H9 (cell line): ENCODE results near the gene TNFSF13B. TPM values are rescaled to one million over a fixed set of nuclear protein-coding genes. Genes with fewer than 3 reads are reported as not detected.

Experiments used
- DNase-seq: peaks from one replicate; pipeline ENCODE4 v3.0.0-alpha.2; 2017
- H2AFZ ChIP-seq: one replicate; pipeline ENCODE4 v1.6.1; 2013; ENCODE audit warnings: mild to moderate bottlenecking, low read length, control low read depth, moderate library complexity
- H2AK5ac ChIP-seq: 2 replicates; pipeline ENCODE4 v1.6.1; 2013; ENCODE audit warnings: low read length, control low read depth, mixed read lengths; ENCODE audit not compliant: insufficient read length
- H2BK120ac ChIP-seq: one replicate; pipeline ENCODE4 v1.6.1; 2013; ENCODE audit warnings: low read depth, mild to moderate bottlenecking, low read length, control low read depth, inconsistent platforms; ENCODE audit not compliant: poor library complexity, severe bottlenecking
- H2BK12ac ChIP-seq: 2 replicates; pipeline ENCODE4 v1.6.1; 2013; ENCODE audit warnings: low read length, control low read depth, mixed read lengths, low read depth; ENCODE audit not compliant: insufficient read length
- H2BK15ac ChIP-seq: 2 replicates; pipeline ENCODE4 v1.6.1; 2013; ENCODE audit warnings: low read depth, low read length, control low read depth
- H2BK20ac ChIP-seq: one replicate; pipeline ENCODE4 v1.6.1; 2013; ENCODE audit warnings: low read depth, mild to moderate bottlenecking, low read length, control low read depth, inconsistent platforms; ENCODE audit not compliant: poor library complexity, severe bottlenecking
- H2BK5ac ChIP-seq: 2 replicates; pipeline ENCODE4 v1.6.1; 2013; ENCODE audit warnings: low read length, control low read depth, mixed read lengths; ENCODE audit not compliant: insufficient read length
- H3K14ac ChIP-seq: 2 replicates; pipeline ENCODE4 v1.6.1; 2013; ENCODE audit warnings: low read length, control low read depth; ENCODE audit not compliant: insufficient read depth
- H3K18ac ChIP-seq: 2 replicates; pipeline ENCODE4 v1.6.1; 2013; ENCODE audit warnings: low read depth, mild to moderate bottlenecking, mixed read lengths, low read length, control low read depth; ENCODE audit not compliant: insufficient read length
- H3K23ac ChIP-seq: 2 replicates; pipeline ENCODE4 v1.6.1; 2013; ENCODE audit warnings: low read length, control low read depth, mixed read lengths, low read depth; ENCODE audit not compliant: insufficient read length
- H3K23me2 ChIP-seq: 2 replicates; pipeline ENCODE4 v1.6.1; 2013; ENCODE audit warnings: low read depth, mild to moderate bottlenecking, mixed read lengths, low read length, control low read depth; ENCODE audit not compliant: insufficient read length, poor library complexity, severe bottlenecking
- H3K27ac ChIP-seq: 2 replicates; pipeline ENCODE4 v1.5.1; 2013; ENCODE audit warnings: low read length, control low read depth, mixed read lengths, low read depth; ENCODE audit not compliant: insufficient read length
- H3K27me3 ChIP-seq: 2 replicates; pipeline ENCODE4 v1.6.1; 2013; ENCODE audit warnings: low read length, control low read depth, inconsistent platforms; ENCODE audit not compliant: insufficient read depth
- H3K4ac ChIP-seq: 2 replicates; pipeline ENCODE4 v1.6.1; 2013; ENCODE audit warnings: low read depth, mild to moderate bottlenecking, control low read depth, inconsistent platforms, low read length, moderate library complexity
- H3K4me1 ChIP-seq: 2 replicates; pipeline ENCODE4 v1.6.1; 2013; ENCODE audit warnings: low read length, control low read depth, inconsistent platforms; ENCODE audit not compliant: insufficient read depth
- H3K4me2 ChIP-seq: 2 replicates; pipeline ENCODE4 v1.6.1; 2013; ENCODE audit warnings: low read length, control low read depth, mixed read lengths; ENCODE audit not compliant: insufficient read length, insufficient read depth
- H3K56ac ChIP-seq: 2 replicates; pipeline ENCODE4 v1.6.1; 2013; ENCODE audit warnings: low read depth, mild to moderate bottlenecking, mixed read lengths, low read length, control low read depth; ENCODE audit not compliant: insufficient read length
- H3K79me1 ChIP-seq: 2 replicates; pipeline ENCODE4 v1.6.1; 2013; ENCODE audit warnings: low read depth, mild to moderate bottlenecking, moderate library complexity, low read length, control low read depth, inconsistent platforms; ENCODE audit not compliant: insufficient read depth, poor library complexity, severe bottlenecking
- H3K79me2 ChIP-seq: 2 replicates; pipeline ENCODE4 v1.6.1; 2013; ENCODE audit warnings: low read length, control low read depth, inconsistent platforms; ENCODE audit not compliant: insufficient read depth
- H3K9ac ChIP-seq: 2 replicates; pipeline ENCODE4 v1.6.1; 2013; ENCODE audit warnings: low read length, control low read depth, mixed read lengths; ENCODE audit not compliant: insufficient read length; ENCODE audit errors: extremely low read depth
- H3K9me3 ChIP-seq: one replicate; pipeline ENCODE4 v1.6.1; 2013; ENCODE audit warnings: low read depth, low read length, inconsistent platforms; ENCODE audit not compliant: control insufficient read depth
- H3T11ph ChIP-seq: one replicate; pipeline ENCODE4 v1.6.1; 2013; ENCODE audit warnings: mild to moderate bottlenecking, low read length, control low read depth, inconsistent platforms
- H4K20me1 ChIP-seq: one replicate; pipeline ENCODE4 v1.6.1; 2013; ENCODE audit not compliant: control insufficient read depth, insufficient read length, insufficient read depth
- H4K5ac ChIP-seq: 2 replicates; pipeline ENCODE4 v1.6.1; 2013; ENCODE audit warnings: low read depth, mild to moderate bottlenecking, mixed read lengths, low read length, control low read depth; ENCODE audit not compliant: insufficient read length
- H4K8ac ChIP-seq: replicated peaks from 2 replicates; pipeline ENCODE4 v1.6.1; 2013; ENCODE audit warnings: low read length, control low read depth, mixed read lengths, low read depth; ENCODE audit not compliant: insufficient read length
- H4K91ac ChIP-seq: 2 replicates; pipeline ENCODE4 v1.6.1; 2013; ENCODE audit warnings: low read depth, mild to moderate bottlenecking, moderate library complexity, mixed read lengths, low read length, control low read depth; ENCODE audit not compliant: insufficient read length
- H3K27ac Mint-ChIP-seq, 3 experiments: 2 replicates in 2 of 3; 3 replicates in 1 of 3; pipeline ENCODE4 v1.8.0; 2020 to 2021; ENCODE audit warnings: mixed read lengths in 3 of 3, mild to moderate bottlenecking in 1 of 3, moderate library complexity in 1 of 3
- H3K27me3 Mint-ChIP-seq: 2 replicates; pipeline ENCODE4 v1.8.0; 2021; ENCODE audit warnings: low read depth, mild to moderate bottlenecking, moderate library complexity, mixed read lengths
- H3K36me3 Mint-ChIP-seq, 3 experiments: 2 replicates in 2 of 3; 3 replicates in 1 of 3; pipeline ENCODE4 v1.8.0; 2020 to 2021; ENCODE audit warnings: low read depth in 3 of 3, mixed read lengths in 3 of 3; ENCODE audit not compliant: insufficient read depth in 1 of 3
- H3K4me1 Mint-ChIP-seq, 2 experiments: 2 replicates each; pipeline ENCODE4 v1.8.0; 2020; ENCODE audit warnings: mixed read lengths in 2 of 2
- H3K4me3 Mint-ChIP-seq, 2 experiments: 2 replicates in 1 of 2; 3 replicates in 1 of 2; pipeline ENCODE4 v1.8.0; 2020 to 2021; ENCODE audit warnings: mild to moderate bottlenecking in 2 of 2, mixed read lengths in 2 of 2, moderate library complexity in 1 of 2
- H3K9me3 Mint-ChIP-seq, 2 experiments: 2 replicates in 1 of 2; 3 replicates in 1 of 2; pipeline ENCODE4 v1.8.0; 2020; ENCODE audit warnings: mild to moderate bottlenecking in 2 of 2, mixed read lengths in 2 of 2, moderate library complexity in 1 of 2
- WGBS: extraction: QIAGEN DNeasy Blood & Tissue Kit; methylation state at CpG from one replicate; pipeline ENCODE4 v1.1.7; 2013; ENCODE audit warnings: missing lambda C conversion rate, low lambda C conversion rate, mixed read lengths; ENCODE audit not compliant: insufficient read length; ENCODE audit errors: extremely low coverage; 5-methylcytosine and 5-hydroxymethylcytosine counted together
- total RNA-seq: library from RNA; stranded (reverse); gene quantifications from 2 replicates; pipeline ENCODE4 v1.2.1, GENCODE V29; 2021
- TF ChIP-seq, protein P1 (sequence below): fragments of 200-600 bp; sonication (generic); conservative IDR thresholded peaks from 3 replicates; pipeline ENCODE4 v1.8.0; 2021; ENCODE audit warnings: antibody characterized with exemption, mild to moderate bottlenecking

TNFSF13B gene
- total RNA-seq, 1 experiment from 2014 or later, result 0.31 TPM

GRCh38 chr13:108316413-108316812 lies 46.9 kb downstream of the TNFSF13B start:
- Histone ChIP-seq H2AK5ac (no peak overlapping the region), H4K5ac (no peak overlapping the region), H3K79me2 (no peaks in the 10 kb centered on the region), H3K23ac (no peak overlapping the region), H4K8ac (no peak overlapping the region), H3T11ph (no peak overlapping the region), H3K4me2 (no peak overlapping the region), H3K14ac (no peak overlapping the region; the same call in 1 of the 2 replicates), H3K4me1 (no peaks in the 10 kb centered on the region), H3K23me2 (no peaks in the 10 kb centered on the region), H3K9ac (no peak overlapping the region), H2AFZ (no peak overlapping the region), H3K4ac (no peak overlapping the region), H2BK15ac (no peak overlapping the region), H2BK20ac (no peak overlapping the region), H2BK12ac (no peak overlapping the region), H2BK120ac (no peak overlapping the region), H3K18ac (no peak overlapping the region), H3K9me3 (no peaks in the 10 kb centered on the region), H3K56ac (no peak overlapping the region), H3K27me3 (no peaks in the 10 kb centered on the region), H3K27ac (no peak overlapping the region), H3K79me1 (no peaks in the 10 kb centered on the region), H4K91ac (no peak overlapping the region), H4K20me1 (no peaks in the 10 kb centered on the region), H2BK5ac (no peak overlapping the region)
- H3K27me3 Mint-ChIP-seq, result no peaks in the 10 kb centered on the region; the same call in none of the 2 replicates
- no peak overlapping the region for H3K27ac Mint-ChIP-seq
- DNase-seq, result no peak
- TF ChIP-seq, protein P1, sequence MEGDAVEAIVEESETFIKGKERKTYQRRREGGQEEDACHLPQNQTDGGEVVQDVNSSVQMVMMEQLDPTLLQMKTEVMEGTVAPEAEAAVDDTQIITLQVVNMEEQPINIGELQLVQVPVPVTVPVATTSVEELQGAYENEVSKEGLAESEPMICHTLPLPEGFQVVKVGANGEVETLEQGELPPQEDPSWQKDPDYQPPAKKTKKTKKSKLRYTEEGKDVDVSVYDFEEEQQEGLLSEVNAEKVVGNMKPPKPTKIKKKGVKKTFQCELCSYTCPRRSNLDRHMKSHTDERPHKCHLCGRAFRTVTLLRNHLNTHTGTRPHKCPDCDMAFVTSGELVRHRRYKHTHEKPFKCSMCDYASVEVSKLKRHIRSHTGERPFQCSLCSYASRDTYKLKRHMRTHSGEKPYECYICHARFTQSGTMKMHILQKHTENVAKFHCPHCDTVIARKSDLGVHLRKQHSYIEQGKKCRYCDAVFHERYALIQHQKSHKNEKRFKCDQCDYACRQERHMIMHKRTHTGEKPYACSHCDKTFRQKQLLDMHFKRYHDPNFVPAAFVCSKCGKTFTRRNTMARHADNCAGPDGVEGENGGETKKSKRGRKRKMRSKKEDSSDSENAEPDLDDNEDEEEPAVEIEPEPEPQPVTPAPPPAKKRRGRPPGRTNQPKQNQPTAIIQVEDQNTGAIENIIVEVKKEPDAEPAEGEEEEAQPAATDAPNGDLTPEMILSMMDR, result no peak
- peaks cover 0 to 4% of the 10 kb centered on the region in 2 experiments; a peak in 2 of 4 replicates for H3K4me1 Mint-ChIP-seq
- H3K36me3 Mint-ChIP-seq, result peaks cover 0 to 4% (median 0%) of the 10 kb centered on the region in 3 experiments; a peak in 1 of 7 replicates
- WGBS, result no CpG with 5 or more reads among the region's 4 CpGs
- H3K4me3 Mint-ChIP-seq, result no peak overlapping the region
- H3K9me3 Mint-ChIP-seq, result no peaks in the 10 kb centered on the region
